Liver (tissue), 9 donors: ENCODE measurements around the gene TAS2R14. TPM values are rescaled to one million over a fixed set of nuclear protein-coding genes. Genes with fewer than 3 reads are reported as not detected.

ENCODE experiments used
- DNase-seq: peaks from one replicate; pipeline ENCODE4 v3.0.0-alpha.2; 2017; ENCODE audit warnings: low spot score
- H3K27ac ChIP-seq, 2 donors: one replicate each; pipeline ENCODE4 v1.7.0; 2013; ENCODE audit warnings: inconsistent platforms in 2 of 2, low read length in 2 of 2, control low read depth in 1 of 2, low read depth in 1 of 2, mild to moderate bottlenecking in 1 of 2
- H3K27me3 ChIP-seq, 4 donors: one replicate each; pipeline versions ENCODE4 v1.6.1 to v1.7.0; 2013; ENCODE audit warnings: low read length in 3 of 4, inconsistent platforms in 1 of 4, mild to moderate bottlenecking in 1 of 4, moderate library complexity in 1 of 4; ENCODE audit not compliant: control insufficient read depth in 4 of 4, insufficient read depth in 4 of 4
- H3K36me3 ChIP-seq, 4 donors: one replicate each; pipeline versions ENCODE4 v1.6.1 to v1.7.0; 2013; ENCODE audit warnings: low read length in 3 of 4, mild to moderate bottlenecking in 3 of 4, low read depth in 1 of 4, moderate library complexity in 1 of 4; ENCODE audit not compliant: control insufficient read depth in 4 of 4, insufficient read depth in 3 of 4
- H3K4me1 ChIP-seq, 4 donors: one replicate each; pipeline versions ENCODE4 v1.6.1 to v1.7.0; 2013; ENCODE audit warnings: low read length in 3 of 4, mild to moderate bottlenecking in 3 of 4, moderate library complexity in 1 of 4; ENCODE audit not compliant: control insufficient read depth in 4 of 4, insufficient read depth in 4 of 4
- H3K4me3 ChIP-seq, 3 donors: one replicate each; pipeline versions ENCODE4 v1.6.1 to v1.7.0; 2013; ENCODE audit warnings: low read length in 3 of 3, control low read depth in 1 of 3, low read depth in 1 of 3, mild to moderate bottlenecking in 1 of 3
- H3K9ac ChIP-seq, 2 donors: one replicate each; pipeline ENCODE4 v1.7.0; 2013; ENCODE audit warnings: low read length in 2 of 2, mild to moderate bottlenecking in 2 of 2, moderate library complexity in 2 of 2, control low read depth in 1 of 2, low read depth in 1 of 2
- H3K9me3 ChIP-seq, 4 donors: one replicate each; pipeline versions ENCODE4 v1.6.1 to v1.7.0; 2013; ENCODE audit warnings: low read length in 3 of 4; ENCODE audit not compliant: control insufficient read depth in 4 of 4
- EGR1 ChIP-seq, 2 donors: IDR thresholded peaks; 2 replicates each; pipeline ENCODE4 v1.6.1; 2016 to 2018; ENCODE audit warnings: antibody characterized with exemption in 2 of 2, low read depth in 2 of 2
- FOXA1 ChIP-seq: IDR thresholded peaks from 2 replicates; pipeline ENCODE4 v1.6.1; 2016; ENCODE audit warnings: antibody characterized with exemption
- FOXA2 ChIP-seq: IDR thresholded peaks from 2 replicates; pipeline ENCODE4 v1.6.1; 2016; ENCODE audit warnings: antibody characterized with exemption
- GABPA ChIP-seq, 2 donors: IDR thresholded peaks in 1 of 2; conservative IDR thresholded peaks in 1 of 2; 2 replicates each; pipeline ENCODE4 v1.6.1; 2016; ENCODE audit warnings: antibody characterized with exemption in 2 of 2, mild to moderate bottlenecking in 1 of 2, moderate library complexity in 1 of 2
- HNF4A ChIP-seq, 2 donors: conservative IDR thresholded peaks; 2 replicates each; pipeline ENCODE4 v1.6.1; 2016; ENCODE audit warnings: antibody characterized with exemption in 2 of 2, mild to moderate bottlenecking in 2 of 2
- HNF4G ChIP-seq: IDR thresholded peaks from 2 replicates; pipeline ENCODE4 v1.6.1; 2016; ENCODE audit warnings: antibody characterized with exemption
- JUND ChIP-seq, 2 donors: IDR thresholded peaks; 2 replicates each; pipeline ENCODE4 v1.6.1; 2016; ENCODE audit warnings: antibody characterized with exemption in 2 of 2
- NR2F2 ChIP-seq: IDR thresholded peaks from 2 replicates; pipeline ENCODE4 v1.6.1; 2016; ENCODE audit warnings: antibody characterized with exemption
- RAD21 ChIP-seq, 2 donors: IDR thresholded peaks; 2 replicates each; pipeline ENCODE4 v1.6.1; 2016; ENCODE audit warnings: antibody characterized with exemption in 2 of 2, mild to moderate bottlenecking in 2 of 2
- RXRA ChIP-seq, 2 donors: IDR thresholded peaks; 2 replicates each; pipeline ENCODE4 v1.6.1; 2017 to 2018; ENCODE audit warnings: antibody characterized with exemption in 2 of 2, mild to moderate bottlenecking in 1 of 2
- SP1 ChIP-seq: IDR thresholded peaks from 2 replicates; pipeline ENCODE4 v1.6.1; 2018; ENCODE audit warnings: antibody characterized with exemption, mild to moderate bottlenecking
- TAF1 ChIP-seq: conservative IDR thresholded peaks from 2 replicates; pipeline ENCODE4 v1.6.1; 2016; ENCODE audit warnings: antibody characterized with exemption, mild to moderate bottlenecking
- WGBS: extraction: QIAGEN DNeasy Blood & Tissue Kit; methylation state at CpG from one replicate; pipeline ENCODE4 v1.1.7; 2013; 5-methylcytosine and 5-hydroxymethylcytosine counted together
- polyA plus RNA-seq, 2 donors: library from polyadenylated mRNA; stranded (reverse) in 1 of 2; unstranded in 1 of 2; fragments of 200-250 nt in 1 of 2; fragments of >200 nt in 1 of 2; fragmentation: Nextera tagmentation in 1 of 2; extraction: Ambion mirVana in 1 of 2; gene quantifications; one replicate each; pipeline versions ENCODE4 v1.2.1 to v1.2.3, GENCODE V29; 2013 to 2015
- total RNA-seq, 2 donors: library from RNA; depleted of rRNA; stranded (reverse); fragments of >200 nt; gene quantifications; one replicate each; pipeline ENCODE4 v1.2.3, GENCODE V29; 2014
- TF ChIP-seq, protein P1 (sequence below): IDR thresholded peaks from 2 replicates; pipeline ENCODE4 v1.6.1; 2016; ENCODE audit warnings: antibody characterized with exemption, mild to moderate bottlenecking
- TF ChIP-seq, protein P2 (sequence below): IDR thresholded peaks from 2 replicates; pipeline ENCODE4 v1.6.1; 2016; ENCODE audit warnings: antibody characterized with exemption
- TF ChIP-seq, protein P3 (sequence below): IDR thresholded peaks from 2 replicates; pipeline ENCODE4 v1.6.1; 2016; ENCODE audit warnings: antibody characterized with exemption
- donor health status: healthy.
- donor health status: healthy.
- donor health status: healthy.
- donor health status: healthy.
- donor health status: healthy.

TAS2R14 gene
- total and polyA plus RNA-seq, 4 donors = 0.16 to 6.9 (median 1.5) TPM

DNA sequence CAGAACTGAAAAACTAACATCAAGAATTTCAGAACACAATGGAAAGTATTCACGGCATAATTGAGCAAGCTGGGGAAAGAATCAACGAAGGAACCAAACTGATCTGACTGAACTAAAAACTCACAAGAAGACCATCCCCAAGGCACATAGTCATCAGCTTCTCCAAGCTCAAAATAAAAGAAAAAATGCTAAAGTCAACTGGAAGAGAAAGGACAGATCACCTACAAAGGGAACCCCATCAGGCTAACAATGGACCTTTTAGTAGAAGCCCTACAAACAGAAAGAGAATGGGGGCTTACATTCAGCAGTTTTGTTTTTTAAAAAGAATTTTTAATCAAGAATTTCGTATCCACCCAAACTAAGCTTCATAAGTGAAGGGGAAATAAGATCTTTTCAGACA, 35.9 kb upstream of the TAS2R14 start:
- Histone ChIP-seq H3K4me3 (no peak overlapping the region), H3K27ac (no peak overlapping the region), H3K9me3 (no peaks in the 10 kb centered on the region), H3K27me3 (no peaks in the 10 kb centered on the region), H3K4me1 (no peaks in the 10 kb centered on the region), H3K9ac (no peak overlapping the region), H3K36me3 (no peaks in the 10 kb centered on the region)
- WGBS = 93% methylated on average over 3 of the region's 3 CpGs
- no peak for DNase-seq
- TF ChIP-seq, protein P1, sequence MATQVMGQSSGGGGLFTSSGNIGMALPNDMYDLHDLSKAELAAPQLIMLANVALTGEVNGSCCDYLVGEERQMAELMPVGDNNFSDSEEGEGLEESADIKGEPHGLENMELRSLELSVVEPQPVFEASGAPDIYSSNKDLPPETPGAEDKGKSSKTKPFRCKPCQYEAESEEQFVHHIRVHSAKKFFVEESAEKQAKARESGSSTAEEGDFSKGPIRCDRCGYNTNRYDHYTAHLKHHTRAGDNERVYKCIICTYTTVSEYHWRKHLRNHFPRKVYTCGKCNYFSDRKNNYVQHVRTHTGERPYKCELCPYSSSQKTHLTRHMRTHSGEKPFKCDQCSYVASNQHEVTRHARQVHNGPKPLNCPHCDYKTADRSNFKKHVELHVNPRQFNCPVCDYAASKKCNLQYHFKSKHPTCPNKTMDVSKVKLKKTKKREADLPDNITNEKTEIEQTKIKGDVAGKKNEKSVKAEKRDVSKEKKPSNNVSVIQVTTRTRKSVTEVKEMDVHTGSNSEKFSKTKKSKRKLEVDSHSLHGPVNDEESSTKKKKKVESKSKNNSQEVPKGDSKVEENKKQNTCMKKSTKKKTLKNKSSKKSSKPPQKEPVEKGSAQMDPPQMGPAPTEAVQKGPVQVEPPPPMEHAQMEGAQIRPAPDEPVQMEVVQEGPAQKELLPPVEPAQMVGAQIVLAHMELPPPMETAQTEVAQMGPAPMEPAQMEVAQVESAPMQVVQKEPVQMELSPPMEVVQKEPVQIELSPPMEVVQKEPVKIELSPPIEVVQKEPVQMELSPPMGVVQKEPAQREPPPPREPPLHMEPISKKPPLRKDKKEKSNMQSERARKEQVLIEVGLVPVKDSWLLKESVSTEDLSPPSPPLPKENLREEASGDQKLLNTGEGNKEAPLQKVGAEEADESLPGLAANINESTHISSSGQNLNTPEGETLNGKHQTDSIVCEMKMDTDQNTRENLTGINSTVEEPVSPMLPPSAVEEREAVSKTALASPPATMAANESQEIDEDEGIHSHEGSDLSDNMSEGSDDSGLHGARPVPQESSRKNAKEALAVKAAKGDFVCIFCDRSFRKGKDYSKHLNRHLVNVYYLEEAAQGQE = no peak
- TF ChIP-seq, protein P2, sequence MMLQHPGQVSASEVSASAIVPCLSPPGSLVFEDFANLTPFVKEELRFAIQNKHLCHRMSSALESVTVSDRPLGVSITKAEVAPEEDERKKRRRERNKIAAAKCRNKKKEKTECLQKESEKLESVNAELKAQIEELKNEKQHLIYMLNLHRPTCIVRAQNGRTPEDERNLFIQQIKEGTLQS = no peak
- TF ChIP-seq JUND (IDR thresholded peaks at IDR 0.05) (no peak), NR2F2 (no peak), SP1 (no peak), RAD21 (IDR thresholded peaks at IDR 0.05) (no peak), GABPA (IDR thresholded peaks at IDR 0.05 in 1 of 2, conservative IDR thresholded peaks at IDR 0.05 in 1 of 2) (no peak), FOXA1 (no peak)

DNA sequence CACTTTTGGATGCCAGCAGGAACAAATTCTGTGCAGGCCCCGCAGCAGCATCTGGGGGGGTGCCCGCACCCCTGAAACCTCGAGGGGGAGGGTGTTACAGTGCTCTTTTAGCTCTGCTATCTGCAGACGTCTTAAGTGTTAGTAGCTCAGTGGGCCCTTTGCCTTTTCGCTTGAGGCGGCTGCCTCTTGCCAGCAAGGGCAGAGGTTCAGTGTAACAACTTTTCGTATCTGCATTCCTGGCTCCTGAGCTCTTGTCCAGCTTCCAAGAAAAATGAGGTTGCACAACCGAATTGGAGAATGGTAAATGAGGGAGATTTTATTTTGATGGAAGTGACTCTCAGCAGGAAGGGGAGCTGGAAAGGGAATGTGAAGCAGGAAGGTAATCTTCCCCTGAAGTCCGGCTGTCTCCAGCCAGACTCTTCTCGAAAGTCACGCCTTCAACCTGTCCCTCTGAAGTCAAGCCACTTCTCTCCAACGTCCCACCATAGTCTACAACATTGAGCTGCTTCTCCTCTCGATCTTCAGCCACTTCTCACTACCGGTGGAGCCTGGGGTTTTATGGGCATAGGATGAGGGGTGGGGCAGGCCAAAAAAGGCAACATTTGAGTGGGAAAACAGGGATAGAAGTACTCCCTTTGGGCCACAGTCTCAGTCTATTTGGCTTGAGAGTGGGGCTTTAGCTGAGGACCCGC, 29.8 kb upstream of the TAS2R14 start:
- H3K4me3 ChIP-seq = no peak overlapping the region
- no peaks in the 10 kb centered on the region for H3K27me3 ChIP-seq
- DNase-seq = no peak
- TF ChIP-seq TAF1 (no peak), SP1 (peak; percentile 14), RXRA (IDR thresholded peaks at IDR 0.05) (peak in 1 of 2 donors; percentile 37), EGR1 (IDR thresholded peaks at IDR 0.05; ENCODE audit: low read depth in 2 of 2) (no peak), RAD21 (IDR thresholded peaks at IDR 0.05) (peak; percentile 15 to 49), NR2F2 (peak; percentile 10), JUND (IDR thresholded peaks at IDR 0.05) (peak in 1 of 2 donors; percentile 32), HNF4G (peak; percentile 29), HNF4A (conservative IDR thresholded peaks at IDR 0.05) (peak; percentile 68 to 74)
- H3K4me1 ChIP-seq = peaks cover 0 to 5% (median 3%) of the 10 kb centered on the region in 4 donors
- no peak overlapping the region for H3K27ac ChIP-seq
- no peaks in the 10 kb centered on the region for H3K9me3 ChIP-seq
- H3K9ac ChIP-seq = no peak overlapping the region
- H3K36me3 ChIP-seq = no peaks in the 10 kb centered on the region
- whole genome bisulfite sequencing = 66% methylated on average over 15 of the region's 15 CpGs

DNA sequence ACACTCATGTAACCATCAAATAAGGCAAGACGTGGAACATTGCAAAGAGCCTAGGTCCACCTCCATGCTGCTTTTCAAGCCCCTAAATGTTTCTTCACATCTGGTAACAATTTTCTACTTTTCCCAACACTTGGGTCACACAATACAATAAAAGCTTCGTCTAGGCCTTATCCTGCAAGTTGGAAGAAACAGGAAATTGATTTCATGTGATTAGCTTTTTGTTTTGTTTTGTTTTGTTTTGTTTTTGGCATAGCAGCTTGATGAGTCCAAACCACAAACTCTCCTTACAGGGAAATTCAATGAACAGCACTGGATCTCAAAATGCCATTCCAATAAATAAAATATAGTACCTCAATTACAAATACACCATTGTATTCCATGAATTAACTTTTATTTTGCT, 28.3 kb upstream of the TAS2R14 start:
- no peak overlapping the region for H3K4me3 ChIP-seq
- DNase-seq = no peak
- TF ChIP-seq, protein P3, sequence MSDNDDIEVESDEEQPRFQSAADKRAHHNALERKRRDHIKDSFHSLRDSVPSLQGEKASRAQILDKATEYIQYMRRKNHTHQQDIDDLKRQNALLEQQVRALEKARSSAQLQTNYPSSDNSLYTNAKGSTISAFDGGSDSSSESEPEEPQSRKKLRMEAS = no peak
- TF ChIP-seq FOXA2 (no peak), JUND (IDR thresholded peaks at IDR 0.05) (no peak)
- TF ChIP-seq, protein P2 = no peak
- H3K27ac ChIP-seq = no peak overlapping the region
- H3K27me3 ChIP-seq = no peaks in the 10 kb centered on the region
- peaks cover 0 to 5% (median 3%) of the 10 kb centered on the region in 4 donors for H3K4me1 ChIP-seq
- H3K36me3 ChIP-seq = no peaks in the 10 kb centered on the region
- H3K9me3 ChIP-seq = no peaks in the 10 kb centered on the region
- H3K9ac ChIP-seq = no peak overlapping the region
- 83% methylated on average over 2 of the region's 2 CpGs for WGBS
